ENCODE results near the gene ASB16.

Gene ASB16

GRCh38 chr17:44222112-44222869 lies 51.8 kb downstream of the ASB16 start:
- DNase-seq (ENCODE audit: low read depth in 2 of 2) = no peak

DNA sequence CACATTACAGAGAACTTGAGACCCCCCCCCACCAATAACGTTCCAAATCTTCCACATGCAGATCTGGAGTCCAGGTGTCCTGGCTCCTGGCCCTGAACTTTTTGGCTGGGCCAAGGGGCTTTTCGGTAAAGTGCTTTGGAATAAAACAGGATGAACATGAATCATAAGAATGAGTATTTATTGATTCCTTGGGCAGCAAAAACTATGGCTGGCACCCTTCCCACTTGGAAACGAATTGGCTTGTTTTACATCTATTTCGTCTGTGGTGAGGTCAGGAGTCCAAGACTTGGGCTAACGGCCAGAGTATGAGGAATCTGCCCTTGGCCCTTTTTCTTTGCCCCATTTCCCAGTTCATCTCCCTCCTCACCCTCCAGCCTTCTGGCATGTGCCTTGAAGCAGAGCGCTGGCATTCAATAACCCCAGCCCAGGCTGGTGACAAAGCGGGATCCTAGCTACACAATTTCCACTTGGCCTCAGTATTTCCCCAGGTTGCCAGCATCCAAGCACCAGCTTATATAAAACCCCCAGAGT lies 53.1 kb downstream of the ASB16 start:
- no peak for DNase-seq (ENCODE audit: low read depth in 2 of 2)
